ENCODE data around the gene DERL3. TPM values are rescaled to one million over a fixed set of nuclear protein-coding genes. Genes with fewer than 3 reads are reported as not detected.

The DERL3 gene
- total RNA-seq, 1 experiment from 2014 or later, result 1.0 TPM

DNA sequence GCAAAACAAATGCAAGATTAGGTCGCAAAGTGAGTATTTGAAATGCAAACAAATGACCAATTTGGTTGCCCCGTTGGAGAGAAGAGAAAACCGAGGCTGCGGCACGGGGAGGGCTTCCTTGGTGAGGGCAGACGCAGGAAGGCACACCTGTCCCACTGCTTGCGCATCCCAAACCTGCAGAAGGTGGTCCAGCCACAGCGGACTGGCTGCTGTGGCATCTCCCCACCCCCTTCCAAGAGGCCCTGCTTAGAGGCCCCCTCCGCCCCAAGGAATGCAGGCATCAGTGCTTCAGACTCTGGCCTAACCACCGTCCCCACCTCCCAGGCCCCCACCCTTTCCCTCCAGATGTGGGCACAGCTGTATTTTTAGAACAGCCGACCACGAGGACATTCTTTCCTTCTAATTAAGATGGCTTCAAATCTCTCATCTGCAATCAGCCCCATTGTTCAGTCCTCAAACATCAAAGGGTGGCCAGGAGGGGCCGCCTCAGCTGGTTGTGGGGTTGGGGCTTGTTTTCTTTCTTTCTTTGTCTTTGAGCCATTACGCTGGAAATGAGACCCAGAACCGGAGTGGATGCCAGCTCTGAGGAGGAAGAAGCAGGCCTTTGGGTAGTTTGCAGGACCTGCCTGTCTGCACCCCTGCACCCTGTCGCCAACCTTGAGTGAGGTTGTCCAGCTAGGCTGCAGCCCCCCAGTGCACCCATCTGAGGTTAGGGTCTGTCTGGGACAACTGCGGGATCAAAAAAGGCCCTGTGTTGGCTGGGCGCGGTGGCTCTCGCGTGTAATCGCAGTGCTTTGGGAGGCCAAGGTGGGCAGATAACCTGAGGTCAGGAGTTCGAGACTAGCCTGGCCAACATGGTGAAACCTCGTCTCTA is 9.4 kb upstream of the DERL3 start:
- no peaks in the 10 kb centered on the region for H3K27me3 ChIP-seq (ENCODE audit: control insufficient read depth, insufficient read depth, low read length)
- CTCF ChIA-PET, result interaction anchor here (0.8 kb wide), 1 partner anchor 79 kb away, joined by 3 read pairs; no protein-coding TSS in a partner anchor
- in situ Hi-C loops (cut with HindIII; ENCODE audit: low pct_unique_long_range_greater_than_20kb, low sequenced_read_pairs), result no loop called here
- H3K36me3 ChIP-seq (ENCODE audit: control insufficient read depth, insufficient read depth, low read length), result no peaks in the 10 kb centered on the region
- no peak for DNase-seq (ENCODE audit: low read depth, low spot score)
- BruUV-seq (replicated peaks), result no TSS peak
- no peak overlapping the region for H3K27ac ChIP-seq (ENCODE audit: low read length)
- no peaks in the 10 kb centered on the region; the same call in none of the 2 replicates for H3K4me1 ChIP-seq (ENCODE audit: control insufficient read depth, insufficient read depth, low read length)
- no peaks in the 10 kb centered on the region for H3K9me3 ChIP-seq (ENCODE audit: control insufficient read depth, insufficient read depth, low read depth, low read length)
- H3K4me3 ChIP-seq (ENCODE audit: low read depth in 2 of 2, low read length in 2 of 2), result no peak overlapping the region
- no peak for ATAC-seq
- POLR2A ChIA-PET, result no interaction called here
- TF ChIP-seq SIN3A (IDR thresholded peaks at IDR 0.05; ENCODE audit: borderline replicate concordance, insufficient read depth, low read depth, low read length) (no peak), POLR2AphosphoS5 (IDR thresholded peaks at IDR 0.05; ENCODE audit: low read depth, low read length) (no peak), TCF7L2 (IDR thresholded peaks at IDR 0.05; ENCODE audit: low read depth, low read length) (no peak)
- TF ChIP-seq, protein P1, sequence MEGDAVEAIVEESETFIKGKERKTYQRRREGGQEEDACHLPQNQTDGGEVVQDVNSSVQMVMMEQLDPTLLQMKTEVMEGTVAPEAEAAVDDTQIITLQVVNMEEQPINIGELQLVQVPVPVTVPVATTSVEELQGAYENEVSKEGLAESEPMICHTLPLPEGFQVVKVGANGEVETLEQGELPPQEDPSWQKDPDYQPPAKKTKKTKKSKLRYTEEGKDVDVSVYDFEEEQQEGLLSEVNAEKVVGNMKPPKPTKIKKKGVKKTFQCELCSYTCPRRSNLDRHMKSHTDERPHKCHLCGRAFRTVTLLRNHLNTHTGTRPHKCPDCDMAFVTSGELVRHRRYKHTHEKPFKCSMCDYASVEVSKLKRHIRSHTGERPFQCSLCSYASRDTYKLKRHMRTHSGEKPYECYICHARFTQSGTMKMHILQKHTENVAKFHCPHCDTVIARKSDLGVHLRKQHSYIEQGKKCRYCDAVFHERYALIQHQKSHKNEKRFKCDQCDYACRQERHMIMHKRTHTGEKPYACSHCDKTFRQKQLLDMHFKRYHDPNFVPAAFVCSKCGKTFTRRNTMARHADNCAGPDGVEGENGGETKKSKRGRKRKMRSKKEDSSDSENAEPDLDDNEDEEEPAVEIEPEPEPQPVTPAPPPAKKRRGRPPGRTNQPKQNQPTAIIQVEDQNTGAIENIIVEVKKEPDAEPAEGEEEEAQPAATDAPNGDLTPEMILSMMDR (IDR thresholded peaks at IDR 0.05), result no peak
- TF ChIP-seq, protein P2, sequence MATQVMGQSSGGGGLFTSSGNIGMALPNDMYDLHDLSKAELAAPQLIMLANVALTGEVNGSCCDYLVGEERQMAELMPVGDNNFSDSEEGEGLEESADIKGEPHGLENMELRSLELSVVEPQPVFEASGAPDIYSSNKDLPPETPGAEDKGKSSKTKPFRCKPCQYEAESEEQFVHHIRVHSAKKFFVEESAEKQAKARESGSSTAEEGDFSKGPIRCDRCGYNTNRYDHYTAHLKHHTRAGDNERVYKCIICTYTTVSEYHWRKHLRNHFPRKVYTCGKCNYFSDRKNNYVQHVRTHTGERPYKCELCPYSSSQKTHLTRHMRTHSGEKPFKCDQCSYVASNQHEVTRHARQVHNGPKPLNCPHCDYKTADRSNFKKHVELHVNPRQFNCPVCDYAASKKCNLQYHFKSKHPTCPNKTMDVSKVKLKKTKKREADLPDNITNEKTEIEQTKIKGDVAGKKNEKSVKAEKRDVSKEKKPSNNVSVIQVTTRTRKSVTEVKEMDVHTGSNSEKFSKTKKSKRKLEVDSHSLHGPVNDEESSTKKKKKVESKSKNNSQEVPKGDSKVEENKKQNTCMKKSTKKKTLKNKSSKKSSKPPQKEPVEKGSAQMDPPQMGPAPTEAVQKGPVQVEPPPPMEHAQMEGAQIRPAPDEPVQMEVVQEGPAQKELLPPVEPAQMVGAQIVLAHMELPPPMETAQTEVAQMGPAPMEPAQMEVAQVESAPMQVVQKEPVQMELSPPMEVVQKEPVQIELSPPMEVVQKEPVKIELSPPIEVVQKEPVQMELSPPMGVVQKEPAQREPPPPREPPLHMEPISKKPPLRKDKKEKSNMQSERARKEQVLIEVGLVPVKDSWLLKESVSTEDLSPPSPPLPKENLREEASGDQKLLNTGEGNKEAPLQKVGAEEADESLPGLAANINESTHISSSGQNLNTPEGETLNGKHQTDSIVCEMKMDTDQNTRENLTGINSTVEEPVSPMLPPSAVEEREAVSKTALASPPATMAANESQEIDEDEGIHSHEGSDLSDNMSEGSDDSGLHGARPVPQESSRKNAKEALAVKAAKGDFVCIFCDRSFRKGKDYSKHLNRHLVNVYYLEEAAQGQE (IDR thresholded peaks at IDR 0.05; ENCODE audit: insufficient read depth in 1 of 2, low read depth in 2 of 2, low read length in 1 of 2), result no peak
- intact Hi-C loops (cut with micrococcal nuclease; ENCODE audit: unreplicated experiment), result loop anchor here (10.0 kb wide), 2 partner anchors 73 to 223 kb away; partner anchors contain the start of gene MMP11

DNA sequence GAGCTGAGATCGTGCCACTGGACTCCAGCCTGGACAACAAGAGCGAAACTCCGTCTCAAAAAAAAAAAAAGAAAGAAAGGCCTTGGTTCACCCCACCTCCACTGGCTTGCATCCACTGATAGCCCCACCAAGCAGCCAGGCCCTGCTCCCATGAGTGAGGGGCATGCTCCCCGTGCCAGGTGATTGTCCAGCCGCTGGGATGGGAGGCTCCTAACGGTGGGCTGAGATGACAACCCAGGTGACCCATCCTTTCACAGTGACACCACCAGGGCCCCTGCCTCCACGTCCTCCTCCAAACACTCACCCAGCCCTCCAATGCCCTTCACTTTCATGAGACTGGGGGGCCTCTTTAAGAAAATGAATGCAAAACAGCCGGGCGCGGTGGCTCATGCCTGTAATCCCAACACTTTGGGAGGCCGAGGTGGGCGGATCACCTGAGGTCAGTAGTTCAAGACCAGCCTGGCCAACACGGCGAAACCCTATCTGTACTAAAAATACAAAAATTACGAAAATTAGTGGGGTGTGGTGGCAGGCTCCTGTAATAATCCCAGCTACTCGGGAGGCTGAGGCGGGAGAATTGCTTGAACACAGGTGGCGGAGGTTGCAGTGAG is 8.6 kb upstream of the DERL3 start:
- DNase-seq (ENCODE audit: low read depth, low spot score), result no peak
- in situ Hi-C loops (cut with HindIII; ENCODE audit: low pct_unique_long_range_greater_than_20kb, low sequenced_read_pairs) (no loop called here), intact Hi-C loops (cut with micrococcal nuclease; ENCODE audit: unreplicated experiment) (loop anchor here (10.0 kb wide), 2 partner anchors 73 to 223 kb away; partner anchors contain the start of gene MMP11)
- H3K36me3 ChIP-seq (ENCODE audit: control insufficient read depth, insufficient read depth, low read length), result no peaks in the 10 kb centered on the region
- TF ChIP-seq, protein P1 (IDR thresholded peaks at IDR 0.05), result no peak
- TF ChIP-seq, protein P2 (IDR thresholded peaks at IDR 0.05; ENCODE audit: insufficient read depth in 1 of 2, low read depth in 2 of 2, low read length in 1 of 2), result no peak
- TF ChIP-seq SIN3A (IDR thresholded peaks at IDR 0.05; ENCODE audit: borderline replicate concordance, insufficient read depth, low read depth, low read length) (no peak), POLR2AphosphoS5 (IDR thresholded peaks at IDR 0.05; ENCODE audit: low read depth, low read length) (no peak), TCF7L2 (IDR thresholded peaks at IDR 0.05; ENCODE audit: low read depth, low read length) (no peak)
- no peak for ATAC-seq
- H3K4me3 ChIP-seq (ENCODE audit: low read depth in 2 of 2, low read length in 2 of 2), result no peak overlapping the region
- H3K9me3 ChIP-seq (ENCODE audit: control insufficient read depth, insufficient read depth, low read depth, low read length), result no peaks in the 10 kb centered on the region
- no TSS peak for BruUV-seq (replicated peaks)
- no peaks in the 10 kb centered on the region for H3K27me3 ChIP-seq (ENCODE audit: control insufficient read depth, insufficient read depth, low read length)
- no peak overlapping the region for H3K27ac ChIP-seq (ENCODE audit: low read length)
- no peaks in the 10 kb centered on the region; the same call in none of the 2 replicates for H3K4me1 ChIP-seq (ENCODE audit: control insufficient read depth, insufficient read depth, low read length)
- ChIA-PET CTCF (interaction anchor here (0.8 kb wide), 1 partner anchor 78 kb away, joined by 3 read pairs; no protein-coding TSS in a partner anchor), POLR2A (no interaction called here)
